NCI-H2107 treated with DMSO at 0.1 percent for 48 hours (cell line): Measurements from ENCODE around the gene NOD2.
A peak's percentile ranks its signal among the peaks of the same experiment; 100 is the strongest.

ENCODE experiments used
- DNase-seq: peaks from one replicate; lab custom pipeline; 2025; ENCODE audit not compliant: unreplicated experiment; lab: John Stamatoyannopoulos, UW

Gene NOD2

DNA sequence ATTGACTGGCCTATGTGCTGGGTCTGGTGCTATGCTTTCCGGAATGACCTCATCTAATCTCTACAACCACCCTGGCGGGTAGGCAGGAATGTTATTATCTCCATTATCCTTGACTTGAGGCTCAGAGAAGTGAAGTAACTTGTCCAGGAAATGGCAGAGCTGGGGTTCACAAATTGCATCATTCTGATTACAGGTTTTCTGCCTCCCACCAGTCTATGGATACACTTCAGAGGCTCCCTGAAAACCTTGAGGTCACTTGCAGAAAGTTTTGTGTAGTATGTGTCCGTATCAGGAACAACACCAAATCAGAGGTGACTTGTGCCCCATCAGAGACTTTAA lies 19.1 kb downstream of the NOD2 start:
- no peak for DNase-seq

DNA sequence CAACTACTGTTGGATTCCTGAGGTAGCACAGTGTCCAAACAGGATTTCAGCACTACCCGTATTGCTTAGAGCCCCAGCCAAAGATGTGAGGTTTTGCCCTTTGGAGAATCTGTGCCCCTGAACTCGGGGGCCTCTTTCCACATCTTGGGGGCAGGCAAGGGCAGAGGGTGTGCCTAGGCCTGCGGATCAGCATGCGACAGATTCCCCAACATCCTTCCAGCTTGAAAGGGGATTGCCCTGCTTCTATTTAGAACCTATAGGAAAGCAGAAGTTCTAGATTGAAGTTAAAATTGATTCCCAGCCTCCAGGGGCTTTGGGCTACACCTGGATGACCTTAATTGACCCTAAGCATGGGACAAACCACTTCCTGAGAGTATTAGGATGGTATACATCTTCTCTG lies 19.6 kb downstream of the NOD2 start:
- DNase-seq, result no peak

DNA sequence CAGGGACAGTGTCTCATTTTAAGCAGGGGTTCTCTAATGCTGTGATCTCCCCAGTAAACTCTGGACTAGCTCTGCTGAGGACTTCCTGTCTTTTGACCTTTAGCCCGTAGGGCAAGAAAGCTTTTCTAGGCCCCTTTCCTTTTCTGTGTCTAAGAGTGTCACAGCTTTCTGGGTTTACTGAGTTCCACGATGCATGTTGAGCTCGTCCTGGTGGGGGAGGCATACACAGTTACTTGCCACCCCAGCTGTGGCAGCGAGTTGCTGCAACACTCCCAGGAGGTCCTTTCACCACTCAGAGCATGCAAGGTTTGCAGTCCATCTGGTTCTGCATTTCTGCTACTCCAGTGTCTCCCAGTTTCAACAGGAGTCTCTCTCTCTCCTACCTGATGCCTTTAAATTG lies 23.7 kb downstream of the NOD2 start:
- DNase-seq, result no peak

DNA sequence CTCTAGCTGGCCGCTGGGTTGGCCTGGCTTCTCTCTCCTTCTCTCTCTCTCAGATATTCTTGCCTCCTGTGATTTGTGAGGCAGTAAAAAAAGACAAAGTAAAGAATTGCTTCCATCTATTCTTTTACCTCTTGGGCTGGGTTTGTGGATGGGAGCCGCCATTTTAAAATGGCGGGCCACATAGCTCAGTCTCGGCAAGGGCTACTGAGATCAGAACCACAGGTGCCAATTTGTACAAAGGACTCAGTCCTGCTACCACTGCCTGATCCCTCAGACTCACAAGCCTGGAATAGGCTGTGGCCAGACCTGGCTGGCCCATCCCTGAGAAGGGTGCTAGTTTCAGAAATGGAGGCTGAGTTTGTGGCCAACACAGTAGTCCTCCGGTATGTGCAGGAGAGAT lies 24.1 kb downstream of the NOD2 start:
- DNase-seq, result no peak

DNA sequence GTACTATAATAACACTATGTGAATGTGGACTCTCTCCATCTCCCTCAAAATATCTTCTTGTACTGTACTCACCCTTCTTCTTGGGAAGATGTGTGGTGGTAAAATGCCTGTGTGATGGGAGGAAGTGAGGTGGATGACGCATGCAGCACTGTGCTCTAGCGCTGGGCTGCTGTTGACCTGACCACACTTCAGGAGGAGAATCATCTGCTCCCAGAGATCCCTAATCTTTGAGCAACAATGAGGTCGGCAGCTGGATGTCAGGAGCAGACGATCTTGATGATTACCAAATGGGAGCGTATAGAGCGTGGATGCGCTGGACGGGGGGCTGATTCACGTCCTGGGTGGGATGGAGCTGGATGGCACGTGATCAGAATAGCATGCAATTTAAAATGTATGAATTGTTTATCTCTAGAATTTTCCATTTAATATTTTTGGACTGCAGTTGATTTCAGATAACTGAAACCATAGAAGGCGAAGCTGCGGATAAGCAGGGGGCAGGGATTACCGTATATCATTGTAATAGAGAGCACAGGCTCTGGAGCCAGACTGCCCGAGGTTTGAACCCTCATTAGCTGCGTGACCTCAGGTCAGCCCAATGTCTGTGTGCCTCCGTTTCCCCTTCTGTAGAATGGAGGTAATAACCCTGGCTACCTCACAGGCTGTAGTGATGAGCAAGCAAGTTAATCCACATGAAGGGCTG lies 24.8 kb downstream of the NOD2 start:
- no peak for DNase-seq

DNA sequence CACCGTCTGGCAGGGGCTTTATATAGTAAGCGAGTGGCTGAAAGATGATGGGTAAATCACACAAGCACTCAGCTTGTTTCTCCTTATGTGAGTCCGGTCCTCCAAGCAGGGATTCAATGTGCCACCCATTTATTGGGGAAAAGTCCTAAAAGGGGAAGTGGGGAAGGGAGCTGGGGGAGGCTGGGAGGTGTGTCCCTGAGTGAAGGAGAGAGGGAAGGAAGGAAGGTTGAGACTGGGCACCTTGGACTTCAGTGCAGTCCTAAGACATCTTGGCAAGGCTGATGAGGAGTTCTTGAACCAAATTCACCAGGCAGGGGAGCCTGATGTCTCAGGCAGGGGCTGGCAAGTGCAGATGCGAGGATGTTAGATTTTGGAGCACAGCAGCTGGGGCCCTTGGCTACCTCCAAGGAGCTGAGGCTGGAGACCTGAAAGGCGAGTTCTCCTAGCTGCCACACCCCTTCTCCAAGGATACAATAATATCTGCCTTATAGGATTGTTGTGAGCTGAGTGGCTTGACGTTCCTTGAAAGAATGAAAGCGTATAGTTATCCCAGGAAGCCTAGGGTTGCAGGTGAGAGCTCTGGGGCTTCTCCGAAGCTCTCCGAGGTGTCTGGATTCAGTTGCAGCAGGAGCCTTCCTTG lies 25.5 kb downstream of the NOD2 start:
- no peak for DNase-seq

DNA sequence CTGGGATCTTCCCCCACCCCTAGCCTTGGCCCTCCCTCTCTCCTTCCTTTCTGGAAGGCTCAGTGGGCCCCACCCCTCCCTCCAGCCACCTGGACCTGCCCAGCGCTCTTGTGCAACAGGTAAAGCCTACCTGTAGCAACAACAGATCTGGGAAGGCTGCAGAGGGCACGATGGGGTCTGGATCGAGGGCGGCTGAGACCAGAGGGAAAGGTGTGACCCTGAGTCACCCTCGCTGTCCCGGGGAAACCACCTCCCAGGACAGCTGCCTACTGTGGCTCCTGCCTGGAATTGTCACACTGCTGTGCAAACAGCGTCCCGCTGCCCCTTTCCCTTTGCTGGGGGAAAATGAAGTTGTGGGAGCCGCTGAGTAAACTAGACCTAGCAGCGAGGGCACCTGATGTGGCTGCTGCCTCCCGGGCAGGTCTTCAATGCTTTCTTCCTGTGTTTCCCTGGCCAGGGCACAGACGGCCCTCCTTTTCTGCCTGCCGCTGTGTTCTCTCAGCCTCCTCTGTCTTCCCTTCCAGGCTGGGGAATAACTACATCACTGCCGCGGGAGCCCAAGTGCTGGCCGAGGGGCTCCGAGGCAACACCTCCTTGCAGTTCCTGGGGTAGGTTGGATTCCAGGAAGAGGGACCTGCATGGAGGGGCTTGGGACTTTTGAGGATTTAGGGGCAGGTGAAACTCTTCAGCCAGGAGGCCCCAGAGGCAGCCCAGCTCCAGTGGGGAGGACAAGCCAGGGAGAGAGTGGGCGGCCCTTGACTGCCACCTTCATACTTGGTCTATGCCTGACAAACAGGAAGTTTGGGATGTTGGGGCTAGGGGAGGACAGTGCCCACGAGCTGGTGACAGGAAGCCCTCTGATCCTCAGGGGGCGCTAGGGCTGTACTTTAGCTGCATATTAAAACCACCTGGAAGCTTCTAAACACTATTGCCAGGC lies 26.3 kb downstream of the NOD2 start:
- no peak for DNase-seq

DNA sequence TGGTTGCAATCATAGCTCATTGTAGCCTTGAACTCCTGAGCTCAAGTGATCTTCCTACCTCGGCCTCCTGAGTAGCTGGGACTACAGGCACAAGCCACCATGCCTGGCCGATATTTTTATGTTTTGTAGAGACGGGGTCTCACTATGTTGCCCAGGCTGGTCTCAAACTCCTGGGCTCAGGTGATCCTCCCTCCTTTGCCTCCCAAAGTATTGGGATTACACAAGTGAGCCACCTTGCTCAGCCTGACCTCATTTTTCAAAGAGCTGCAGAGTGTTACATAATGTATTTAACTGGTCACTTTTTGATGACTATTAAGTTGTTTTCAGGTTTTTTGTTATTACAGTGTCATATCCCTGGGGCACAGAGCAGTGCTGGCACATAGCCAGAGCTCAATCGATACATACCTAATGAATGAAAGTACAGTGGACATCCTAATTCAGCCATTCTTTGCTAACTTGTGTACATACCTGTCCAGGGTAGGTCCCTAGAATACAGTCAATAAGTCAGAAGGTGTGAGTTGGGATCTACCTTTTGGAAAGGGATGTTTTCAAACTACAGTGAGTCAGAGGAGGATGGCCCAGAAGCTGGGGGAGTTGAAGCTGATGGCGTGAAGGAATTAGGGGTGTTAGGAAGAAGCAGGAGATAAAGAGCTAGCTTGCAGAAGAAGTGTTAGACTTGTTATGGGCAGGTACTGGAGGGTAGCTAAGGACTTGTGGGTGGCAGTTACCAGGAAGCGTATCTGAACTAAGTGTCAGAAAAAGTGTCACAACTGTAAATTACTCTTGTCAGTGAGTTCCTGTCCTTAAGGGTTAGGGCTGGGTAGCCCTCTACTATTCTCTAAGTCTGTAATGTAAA lies 28.4 kb downstream of the NOD2 start:
- DNase-seq, result no peak

DNA sequence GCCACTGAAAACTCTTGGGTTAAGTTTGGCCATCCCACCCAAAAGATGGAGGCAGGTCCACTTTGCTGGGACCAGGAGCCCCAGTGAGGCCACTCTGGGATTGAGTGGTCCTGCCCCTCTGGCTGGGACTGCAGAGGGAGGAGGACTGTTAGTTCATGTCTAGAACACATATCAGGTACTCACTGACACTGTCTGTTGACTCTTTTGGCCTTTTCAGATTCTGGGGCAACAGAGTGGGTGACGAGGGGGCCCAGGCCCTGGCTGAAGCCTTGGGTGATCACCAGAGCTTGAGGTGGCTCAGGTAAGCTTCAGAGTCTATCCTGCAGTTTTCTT lies 29.0 kb downstream of the NOD2 start:
- no peak for DNase-seq

DNA sequence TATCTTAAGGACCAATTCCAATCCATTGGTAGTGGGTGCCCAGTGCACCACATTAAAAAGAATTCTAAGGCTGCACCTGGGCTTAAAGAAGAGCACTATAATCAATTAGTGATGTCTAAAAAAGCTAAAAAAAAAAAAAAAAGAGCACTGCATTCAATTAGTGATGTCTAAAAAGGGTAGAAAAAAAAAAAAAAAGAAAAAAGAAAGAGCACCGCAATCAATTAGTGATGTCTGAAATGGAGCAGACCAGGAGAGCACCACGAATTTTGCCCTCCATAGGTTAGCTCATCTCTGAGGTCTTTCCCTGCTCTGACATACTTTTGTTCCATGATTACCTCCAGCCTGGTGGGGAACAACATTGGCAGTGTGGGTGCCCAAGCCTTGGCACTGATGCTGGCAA lies 29.6 kb downstream of the NOD2 start:
- no peak for DNase-seq

DNA sequence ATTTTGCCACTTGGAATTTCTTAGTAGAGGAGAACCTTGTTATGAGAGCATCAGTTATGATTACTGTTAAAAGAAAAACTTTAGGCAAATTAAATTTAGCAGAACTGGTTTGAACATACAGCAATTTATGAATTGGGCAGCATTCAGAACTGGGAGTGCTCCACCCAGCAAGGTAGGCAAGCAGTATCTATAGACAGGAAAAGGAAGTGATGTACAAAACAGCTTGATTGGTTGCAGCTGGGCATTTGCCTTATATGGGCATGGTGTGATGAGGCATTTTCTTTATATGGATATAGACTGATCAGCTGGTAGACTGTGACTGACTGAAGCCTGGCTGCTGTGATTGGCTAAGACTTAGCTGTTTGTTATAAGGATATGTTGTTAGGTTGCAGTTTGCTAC lies 30.9 kb downstream of the NOD2 start:
- no peak for DNase-seq

DNA sequence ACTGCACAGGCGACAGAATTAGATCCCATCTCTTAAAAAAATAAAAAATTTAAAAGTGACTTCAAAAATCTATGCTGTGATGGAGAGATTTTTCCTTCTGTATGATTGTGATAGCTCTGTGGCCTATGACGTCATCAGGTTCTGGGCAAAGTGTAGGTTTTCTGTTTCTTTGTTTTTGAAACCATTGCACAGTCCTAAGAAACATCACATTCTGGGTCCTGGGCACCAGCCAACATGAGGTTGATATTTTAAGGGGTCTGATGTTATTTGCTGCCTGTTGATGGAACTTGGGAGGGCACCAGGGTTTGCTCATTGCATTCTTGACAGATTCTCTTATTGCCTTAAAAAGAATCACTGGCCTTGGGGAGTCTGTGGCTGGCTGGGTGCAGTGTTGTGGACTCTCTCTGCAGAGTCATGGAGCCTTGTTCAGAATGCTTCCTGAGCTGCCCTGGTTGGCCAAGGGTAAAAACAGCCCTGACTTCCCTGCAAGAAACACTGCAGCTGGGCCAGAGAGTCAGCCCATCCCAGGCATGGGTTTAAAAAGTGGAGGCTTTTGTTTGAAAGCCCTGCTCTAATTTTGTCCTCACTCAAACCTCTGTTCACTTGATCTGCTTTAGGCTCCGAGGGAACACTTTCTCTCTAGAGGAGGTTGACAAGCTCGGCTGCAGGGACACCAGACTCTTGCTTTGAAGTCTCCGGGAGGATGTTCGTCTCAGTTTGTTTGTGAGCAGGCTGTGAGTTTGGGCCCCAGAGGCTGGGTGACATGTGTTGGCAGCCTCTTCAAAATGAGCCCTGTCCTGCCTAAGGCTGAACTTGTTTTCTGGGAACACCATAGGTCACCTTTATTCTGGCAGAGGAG lies 38.0 kb downstream of the NOD2 start:
- DNase-seq, result no peak

DNA sequence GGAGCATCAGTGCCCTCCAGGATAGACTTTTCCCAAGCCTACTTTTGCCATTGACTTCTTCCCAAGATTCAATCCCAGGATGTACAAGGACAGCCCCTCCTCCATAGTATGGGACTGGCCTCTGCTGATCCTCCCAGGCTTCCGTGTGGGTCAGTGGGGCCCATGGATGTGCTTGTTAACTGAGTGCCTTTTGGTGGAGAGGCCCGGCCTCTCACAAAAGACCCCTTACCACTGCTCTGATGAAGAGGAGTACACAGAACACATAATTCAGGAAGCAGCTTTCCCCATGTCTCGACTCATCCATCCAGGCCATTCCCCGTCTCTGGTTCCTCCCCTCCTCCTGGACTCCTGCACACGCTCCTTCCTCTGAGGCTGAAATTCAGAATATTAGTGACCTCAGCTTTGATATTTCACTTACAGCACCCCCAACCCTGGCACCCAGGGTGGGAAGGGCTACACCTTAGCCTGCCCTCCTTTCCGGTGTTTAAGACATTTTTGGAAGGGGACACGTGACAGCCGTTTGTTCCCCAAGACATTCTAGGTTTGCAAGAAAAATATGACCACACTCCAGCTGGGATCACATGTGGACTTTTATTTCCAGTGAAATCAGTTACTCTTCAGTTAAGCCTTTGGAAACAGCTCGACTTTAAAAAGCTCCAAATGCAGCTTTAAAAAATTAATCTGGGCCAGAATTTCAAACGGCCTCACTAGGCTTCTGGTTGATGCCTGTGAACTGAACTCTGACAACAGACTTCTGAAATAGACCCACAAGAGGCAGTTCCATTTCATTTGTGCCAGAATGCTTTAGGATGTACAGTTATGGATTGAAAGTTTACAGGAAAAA lies 38.8 kb downstream of the NOD2 start:
- DNase-seq, result no peak

DNA sequence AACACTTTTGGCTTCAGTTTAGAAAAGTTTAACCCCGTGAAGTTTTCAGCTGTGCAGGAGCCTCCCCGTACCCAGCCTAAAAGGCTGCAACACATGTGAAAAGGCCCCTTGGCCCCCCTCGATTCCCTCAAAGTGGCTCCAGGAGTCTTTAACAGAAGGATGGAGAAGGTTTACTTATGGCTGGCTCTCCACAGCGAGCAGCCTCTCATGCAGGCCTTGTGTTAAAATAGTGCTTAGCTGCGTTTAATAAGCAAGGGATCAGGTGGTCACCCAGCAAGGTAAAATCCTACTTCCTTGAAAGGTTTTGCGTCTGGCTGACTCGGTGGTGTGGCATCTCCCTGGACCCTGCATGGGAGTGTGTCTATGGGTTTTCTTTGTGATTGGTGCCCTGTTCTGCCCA lies 40.1 kb downstream of the NOD2 start:
- no peak for DNase-seq

DNA sequence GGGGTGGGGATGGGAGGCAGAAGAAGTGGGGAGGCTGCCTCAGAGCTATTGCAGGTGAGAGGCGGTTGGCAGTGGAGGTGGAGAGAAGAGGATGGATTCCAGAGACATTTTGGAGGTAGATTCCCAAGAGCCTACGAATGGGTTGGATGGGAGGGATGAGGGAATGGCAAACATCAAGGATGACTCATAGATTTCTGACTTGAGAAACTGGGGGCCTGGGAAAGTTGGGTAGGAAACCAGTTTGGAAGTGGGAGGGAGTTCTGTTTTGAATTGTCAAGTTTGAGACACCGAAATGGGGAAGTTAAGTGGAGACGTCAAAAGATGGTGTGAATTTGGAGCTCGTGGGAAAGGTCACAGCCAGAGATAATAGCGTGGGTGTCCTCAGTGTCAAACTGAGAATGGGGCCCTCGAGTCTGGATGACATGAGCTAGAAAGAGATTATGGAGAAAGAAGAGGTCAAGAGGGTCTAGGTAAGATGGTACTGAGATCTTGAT lies 42.3 kb downstream of the NOD2 start:
- no peak for DNase-seq

DNA sequence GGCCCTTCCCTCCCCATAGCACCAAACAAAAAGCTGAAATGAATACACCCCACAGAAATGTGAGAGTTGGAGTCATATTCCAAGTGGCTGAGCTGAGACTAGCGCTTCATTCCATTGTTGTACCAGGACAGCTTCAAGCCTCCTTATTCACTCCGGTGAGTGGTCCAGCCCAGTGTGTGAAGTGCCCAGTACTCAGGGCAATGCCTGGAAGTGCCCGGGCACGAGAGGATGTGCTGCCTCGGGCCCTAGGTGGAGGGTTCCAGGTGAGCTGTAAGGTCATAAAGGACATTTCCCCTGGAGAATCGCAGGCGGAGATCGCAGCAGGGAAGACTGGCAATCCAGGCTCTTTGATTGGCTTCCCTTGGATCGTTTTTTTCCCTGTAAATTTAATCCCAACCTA lies 43.0 kb downstream of the NOD2 start:
- peak; percentile 39 for DNase-seq

DNA sequence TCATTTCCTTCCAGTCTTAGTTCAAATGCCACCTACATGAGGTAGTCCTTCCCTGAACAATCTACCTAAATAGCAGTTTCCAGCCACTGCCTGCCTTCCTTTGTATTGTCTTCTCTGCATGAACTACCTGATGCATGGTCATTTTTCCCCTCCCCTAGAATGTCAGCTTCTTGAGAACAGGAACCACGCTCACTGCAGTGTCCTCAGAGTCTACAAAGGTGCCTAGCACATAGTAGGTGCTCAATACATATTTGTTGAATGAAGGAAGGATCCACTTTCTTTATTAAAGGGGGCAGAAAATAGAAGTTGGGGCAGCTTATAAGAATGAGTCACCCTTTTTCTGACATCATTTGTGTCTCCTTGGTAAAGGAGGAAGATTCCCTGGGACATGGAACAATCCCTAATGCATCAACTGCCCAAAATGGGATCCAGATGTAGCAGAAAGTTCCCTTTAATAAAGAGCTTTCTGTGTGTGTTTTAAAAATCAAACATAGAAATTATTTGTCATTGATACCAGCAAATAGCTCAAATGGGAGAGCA lies 44.1 kb downstream of the NOD2 start:
- no peak for DNase-seq

DNA sequence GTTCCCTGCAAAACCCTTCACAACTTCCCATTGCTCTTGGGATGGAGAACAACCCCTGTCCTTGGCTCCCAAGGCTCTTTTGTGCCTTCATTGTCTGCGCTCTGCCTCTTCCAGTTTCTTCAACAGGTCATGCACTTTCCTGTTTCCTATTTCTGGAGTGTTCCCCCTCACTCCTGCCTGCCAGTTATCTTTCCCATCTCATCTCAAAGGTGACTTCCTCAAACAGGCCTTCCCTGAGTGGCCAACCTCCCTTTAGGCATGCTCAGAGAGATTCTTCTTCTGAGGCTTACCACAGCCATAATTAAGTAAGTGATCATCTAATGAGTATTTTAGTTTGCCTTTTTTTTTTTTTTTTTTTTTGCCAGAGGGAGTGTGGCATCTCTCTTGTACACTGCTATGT lies 45.6 kb downstream of the NOD2 start:
- DNase-seq, result no peak

DNA sequence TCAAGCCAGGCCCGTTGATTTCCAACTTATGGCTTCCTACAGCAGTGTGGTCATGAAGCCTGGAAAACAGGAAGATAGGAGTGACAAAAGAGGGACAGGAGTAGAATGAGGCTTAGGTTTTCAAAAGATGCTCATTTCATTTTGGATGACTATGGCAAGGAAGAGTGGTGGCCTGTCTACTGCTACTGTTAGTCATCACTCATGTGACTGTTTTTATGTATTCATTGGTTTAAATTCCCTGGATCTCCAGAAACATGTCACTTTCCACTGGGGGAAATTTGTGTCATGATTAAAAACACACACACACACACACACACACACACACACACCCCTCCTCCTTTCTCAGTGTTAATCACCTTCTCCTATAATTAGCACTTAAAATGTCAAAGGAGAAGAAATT lies 47.3 kb downstream of the NOD2 start:
- no peak for DNase-seq
